ENCODE data around the gene PRND.

DNA sequence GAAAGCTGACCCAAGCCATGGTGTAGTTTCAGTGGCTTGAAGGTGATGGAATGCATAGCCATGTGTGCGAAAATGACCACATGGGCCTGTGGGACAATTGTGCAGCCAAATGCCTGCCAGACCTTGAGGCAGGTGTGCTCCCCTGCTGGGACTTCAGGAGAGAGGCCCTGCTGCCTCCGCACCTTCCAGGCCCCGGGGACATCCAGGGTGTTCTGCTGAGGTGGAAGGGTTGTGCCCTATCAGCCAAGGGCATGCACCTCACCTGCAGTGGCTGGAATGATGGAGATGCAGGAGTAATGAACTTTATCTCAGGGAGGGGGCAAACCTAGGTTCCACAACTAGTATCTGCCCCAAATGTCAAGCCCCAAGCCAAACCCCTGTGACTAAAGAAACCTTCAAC lies 44.0 kb downstream of the PRND start:
- no peak for TF ChIP-seq CTCF (IDR thresholded peaks at IDR 0.05)
- no peak for TF ChIP-seq EZH2 (IDR thresholded peaks at IDR 0.05; ENCODE audit: borderline replicate concordance, insufficient read depth, low read depth, low read length, poor library complexity, severe bottlenecking)
